GM19463 (cell line): Measurements from ENCODE around the gene RBFOX2.
"Not testable (repeated sequence)": the region's sequence is repeated elsewhere in the genome, so short reads cannot be mapped to it uniquely, and the experiment has no call there.

ENCODE experiments used
- ATAC-seq: cut with Tn5 transposase; IDR thresholded peaks from one replicate; pipeline ENCODE4 v1.9.1; 2021; ENCODE audit warnings: mild to moderate bottlenecking, moderate library complexity; ENCODE audit not compliant: unreplicated experiment

Gene RBFOX2

DNA sequence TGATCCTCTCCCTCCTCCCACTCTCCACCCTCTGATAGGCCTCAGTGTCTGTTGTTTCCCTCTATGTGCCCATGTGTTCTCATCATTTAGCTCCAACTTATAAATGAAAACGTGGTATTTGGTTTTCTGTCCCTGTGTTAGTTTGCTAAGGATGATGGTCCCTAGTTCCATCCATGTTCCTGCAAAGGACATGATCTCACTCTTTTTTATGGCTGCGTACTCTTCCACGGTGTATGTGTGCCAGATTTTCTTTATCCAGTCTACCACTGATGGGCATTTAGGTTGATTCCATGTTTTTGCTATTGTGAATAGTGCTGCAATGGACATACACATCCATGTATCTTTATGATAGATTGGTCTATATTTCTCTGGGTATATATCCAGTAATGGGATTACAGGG, 15.9 kb upstream of the RBFOX2 start:
- ATAC-seq, result not testable (repeated sequence)

GRCh38 chr22:36042240-36042639, 13.6 kb upstream of the RBFOX2 start:
- no peak for ATAC-seq

GRCh38 chr22:36039125-36039524, 10.5 kb upstream of the RBFOX2 start:
- no peak for ATAC-seq

DNA sequence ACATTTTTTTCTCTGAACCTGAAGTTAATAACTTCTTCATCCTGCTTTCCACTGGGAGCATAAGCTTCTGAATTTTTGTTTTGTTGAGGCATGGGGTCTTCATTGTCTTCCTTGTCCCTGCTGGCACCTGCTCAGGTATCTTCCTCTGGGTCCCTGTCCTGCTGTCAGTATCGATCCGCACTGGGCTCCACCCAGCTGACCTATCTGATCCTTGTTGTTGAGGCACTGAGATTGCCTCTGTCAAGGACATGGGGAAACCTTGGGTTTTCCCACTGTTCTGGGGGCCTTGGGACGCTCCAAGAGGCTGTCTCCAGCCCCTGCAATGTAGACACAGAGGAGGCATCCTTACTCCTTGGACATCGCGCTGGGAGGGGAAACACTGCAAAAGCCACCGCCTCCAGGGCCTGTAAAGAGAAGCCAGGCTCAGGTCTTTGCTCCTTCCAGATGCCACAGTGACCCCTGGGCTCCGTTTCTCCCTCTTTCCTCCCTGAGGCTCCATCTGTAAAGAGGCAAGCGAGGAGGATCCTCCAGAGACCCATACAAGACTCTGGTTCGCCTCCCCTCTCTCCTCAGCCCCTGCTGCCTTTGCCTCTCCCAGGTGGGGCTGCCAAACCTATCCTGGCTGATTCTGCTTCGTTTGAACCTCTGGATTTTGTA, 8.6 kb upstream of the RBFOX2 start:
- ATAC-seq, result no peak

GRCh38 chr22:36036167-36036624, 7.6 kb upstream of the RBFOX2 start:
- ATAC-seq, result no peak

DNA sequence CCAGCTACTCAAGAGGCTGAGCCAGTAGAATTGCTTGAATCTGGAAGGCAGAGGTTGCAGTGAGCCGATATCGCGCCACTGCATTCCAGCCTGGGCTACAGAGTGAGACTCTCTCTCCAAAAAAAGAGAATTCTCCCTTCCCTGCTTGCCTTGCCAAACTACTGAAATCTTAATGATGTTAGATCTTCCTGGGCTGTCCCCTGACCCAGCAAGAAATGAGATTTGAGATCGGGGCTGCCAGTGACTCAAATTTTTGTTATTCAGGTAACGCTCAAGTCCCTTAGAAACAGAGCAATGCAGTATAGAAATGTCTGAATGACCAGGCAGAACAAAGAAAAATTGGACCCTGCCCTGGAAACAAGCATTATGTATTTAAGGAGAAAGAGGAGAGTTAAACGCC, 4.0 kb upstream of the RBFOX2 start:
- no peak for ATAC-seq

GRCh38 chr22:36029406-36029755, 757 bp upstream of the RBFOX2 start:
- no peak for ATAC-seq

GRCh38 chr22:36027935-36028645, 534 bp downstream of the RBFOX2 start:
- ATAC-seq, result peak; percentile 21

GRCh38 chr22:36027579-36027934, 1.1 kb downstream of the RBFOX2 start:
- ATAC-seq, result no peak

- no peak for ATAC-seq
Observed at GRCh38 chr22:36026741-36027140, 1.9 kb downstream of the RBFOX2 start.

DNA sequence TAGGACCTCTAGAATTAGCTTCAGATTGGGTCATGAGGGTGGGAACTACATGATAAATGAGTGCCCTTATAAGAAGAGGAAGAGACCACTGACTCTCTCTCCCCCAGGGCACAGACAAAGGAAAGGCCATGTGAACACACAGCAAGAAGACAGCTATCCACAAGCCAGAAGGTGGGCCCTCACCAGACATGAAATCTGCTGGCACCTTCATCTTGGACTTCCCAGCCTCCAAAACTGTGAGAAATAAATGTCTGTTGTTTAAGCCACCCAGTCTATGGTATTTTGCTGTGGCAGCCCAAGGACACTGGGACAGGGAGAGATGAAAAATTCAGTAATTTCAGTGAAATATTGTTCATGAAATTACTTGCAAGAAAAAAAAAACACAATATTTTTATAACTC, 5.9 kb downstream of the RBFOX2 start:
- ATAC-seq, result no peak

DNA sequence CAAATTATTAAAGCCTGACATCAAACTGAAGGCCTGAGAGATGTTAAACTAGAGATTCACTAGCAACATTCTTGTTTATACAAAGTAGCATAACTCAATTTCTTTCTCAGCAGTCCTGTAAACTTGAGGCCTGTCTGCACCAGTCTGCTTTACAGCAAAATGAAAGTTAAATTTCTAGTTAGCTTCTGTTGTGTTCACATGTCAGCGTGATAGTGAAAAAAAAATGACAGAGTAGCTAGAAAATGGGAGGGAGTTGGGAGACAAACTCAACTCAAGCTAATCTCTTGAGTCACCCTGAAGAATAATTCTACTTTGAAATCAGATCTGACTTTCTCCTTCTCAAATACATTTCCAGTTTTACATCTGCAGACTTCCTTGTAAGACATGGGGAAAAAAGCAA, 6.5 kb downstream of the RBFOX2 start:
- no peak for ATAC-seq

GRCh38 chr22:36021606-36022153, 6.9 kb downstream of the RBFOX2 start:
- no peak for ATAC-seq

DNA sequence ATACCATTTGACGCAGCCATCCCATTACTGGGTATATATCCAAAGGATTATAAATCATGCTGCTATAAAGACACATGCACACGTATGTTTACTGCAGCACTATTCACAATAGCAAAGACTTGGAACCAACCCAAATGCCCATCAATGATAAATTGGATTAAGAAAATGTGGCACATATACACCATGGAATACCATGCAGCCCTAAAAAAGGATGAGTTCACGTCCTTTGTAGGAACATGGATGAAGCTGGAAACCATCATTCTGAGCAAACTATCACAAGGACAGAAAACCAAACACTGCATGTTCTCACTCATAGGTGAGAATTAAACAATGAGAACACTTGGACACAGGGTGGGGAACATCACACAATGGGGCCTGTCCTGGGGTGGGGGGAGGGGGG, 7.8 kb downstream of the RBFOX2 start:
- ATAC-seq, result not testable (repeated sequence)

DNA sequence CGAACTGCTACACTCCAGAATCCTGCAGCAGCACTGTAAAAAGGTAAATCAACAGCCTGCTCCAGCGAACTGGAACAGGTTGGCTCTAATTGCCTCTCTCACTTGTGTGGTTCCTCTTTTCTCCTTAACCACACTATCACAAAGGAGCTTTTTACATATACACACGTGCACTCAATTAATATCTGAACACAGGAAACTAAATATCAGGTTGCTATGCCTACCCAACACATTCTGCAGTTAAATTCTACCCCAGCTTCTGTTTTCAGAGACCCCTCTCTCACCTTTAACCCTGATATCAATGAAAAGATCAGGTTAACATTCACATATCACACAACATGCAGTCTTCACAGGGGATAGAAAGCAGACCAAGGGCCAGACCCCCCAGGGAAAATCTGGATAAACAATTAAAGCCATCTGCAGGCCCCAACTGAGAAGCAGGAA, 11.0 kb downstream of the RBFOX2 start:
- ATAC-seq, result no peak

- ATAC-seq, result no peak
Observed at GRCh38 chr22:36016684-36017083, 11.9 kb downstream of the RBFOX2 start.

GRCh38 chr22:36015811-36016529, 12.7 kb downstream of the RBFOX2 start:
- ATAC-seq, result no peak

DNA sequence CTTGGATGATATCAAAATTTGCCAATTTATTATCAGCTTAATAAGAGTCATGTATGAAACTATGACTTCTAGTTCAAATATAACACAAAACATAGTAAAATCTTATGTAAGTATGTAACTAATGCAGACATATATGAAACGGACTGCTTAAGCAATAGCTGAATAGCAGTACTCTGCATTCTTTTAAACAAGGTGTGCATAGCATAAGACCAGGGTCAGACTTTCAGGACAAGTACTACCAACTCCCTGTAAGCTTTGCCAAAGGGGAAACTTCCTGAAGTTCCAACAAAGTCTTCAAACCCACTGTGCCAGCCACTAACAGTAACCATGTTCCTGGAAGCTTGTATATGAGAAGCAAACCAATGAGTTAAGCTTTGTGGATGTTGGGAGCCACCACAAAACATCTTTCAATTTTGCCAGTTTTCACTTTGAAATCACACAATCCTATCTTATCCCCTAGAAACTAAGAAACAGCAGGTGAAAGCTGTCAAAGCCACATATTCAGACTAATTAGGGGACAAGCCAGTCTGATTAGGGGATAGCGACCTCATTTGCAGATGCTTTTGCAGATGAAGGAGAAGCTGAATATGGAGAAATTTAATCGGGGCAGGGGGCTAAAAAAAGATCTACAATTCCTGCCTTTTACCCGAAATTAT, 13.3 kb downstream of the RBFOX2 start:
- ATAC-seq, result no peak

GRCh38 chr22:36014546-36015074, 14.0 kb downstream of the RBFOX2 start:
- no peak for ATAC-seq

GRCh38 chr22:36012332-36012731, 16.3 kb downstream of the RBFOX2 start:
- ATAC-seq, result no peak

DNA sequence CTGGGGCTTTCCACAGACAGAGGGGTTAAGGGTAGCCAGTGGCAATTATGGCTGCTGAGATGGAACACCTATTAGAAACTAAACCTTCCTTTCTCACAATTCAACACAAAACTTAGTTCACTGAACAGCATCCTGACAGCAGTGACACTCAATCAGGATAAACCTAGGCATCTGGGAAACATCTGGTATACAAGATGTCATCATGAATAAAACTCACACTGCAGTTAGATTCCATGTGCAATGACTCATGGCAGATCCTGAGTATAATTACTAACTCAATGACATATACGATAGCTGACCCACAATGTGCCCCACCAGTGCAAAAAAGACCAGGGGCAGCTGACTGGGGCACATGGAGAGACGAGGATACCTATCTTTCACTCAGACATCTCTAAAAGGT, 17.7 kb downstream of the RBFOX2 start:
- no peak for ATAC-seq
